NCI-H146 treated with DMSO at 0.1 percent for 48 hours (cell line): ENCODE measurements around the gene GSG1L.

Experiments
- DNase-seq: peaks from one replicate; lab custom pipeline; 2025; ENCODE audit not compliant: unreplicated experiment; lab: John Stamatoyannopoulos, UW

The GSG1L gene

GRCh38 chr16:28064706-28065249, 1.3 kb upstream of the GSG1L start:
- no peak for DNase-seq

GRCh38 chr16:28064150-28064549, 636 bp upstream of the GSG1L start:
- DNase-seq = no peak

GRCh38 chr16:28062847-28063521, 530 bp downstream of the GSG1L start:
- DNase-seq = no peak

GRCh38 chr16:28062261-28062846, 1.2 kb downstream of the GSG1L start:
- DNase-seq = no peak

- no peak for DNase-seq
These were observed 2.0 kb downstream of the GSG1L start for GRCh38 chr16:28061352-28062101.

- DNase-seq = no peak
These were observed 3.5 kb downstream of the GSG1L start for GRCh38 chr16:28059841-28060575.

GRCh38 chr16:28058839-28059589, 4.5 kb downstream of the GSG1L start:
- no peak for DNase-seq

GRCh38 chr16:28057949-28058348, 5.6 kb downstream of the GSG1L start:
- DNase-seq = no peak

- DNase-seq = no peak
These were observed 10.1 kb downstream of the GSG1L start for GRCh38 chr16:28053461-28053860.

- DNase-seq = no peak
These were observed 11.0 kb downstream of the GSG1L start for GRCh38 chr16:28052274-28053128.

- no peak for DNase-seq
These were observed 12.0 kb downstream of the GSG1L start for GRCh38 chr16:28051486-28051885.

GRCh38 chr16:28042811-28043210, 20.7 kb downstream of the GSG1L start:
- DNase-seq = no peak

GRCh38 chr16:28041615-28042014, 21.9 kb downstream of the GSG1L start:
- no peak for DNase-seq

GRCh38 chr16:28040039-28040438, 23.5 kb downstream of the GSG1L start:
- DNase-seq = no peak

GRCh38 chr16:28039493-28039892, 24.0 kb downstream of the GSG1L start:
- no peak for DNase-seq

- no peak for DNase-seq
These were observed 25.1 kb downstream of the GSG1L start for GRCh38 chr16:28038409-28038808.

GRCh38 chr16:28035866-28036393, 27.6 kb downstream of the GSG1L start:
- no peak for DNase-seq

GRCh38 chr16:28033870-28034269, 29.6 kb downstream of the GSG1L start:
- DNase-seq = no peak

- DNase-seq = no peak
These were observed 34.0 kb downstream of the GSG1L start for GRCh38 chr16:28029387-28030002.
